ENCODE measurements around the gene IRF7.

IRF7 gene

DNA sequence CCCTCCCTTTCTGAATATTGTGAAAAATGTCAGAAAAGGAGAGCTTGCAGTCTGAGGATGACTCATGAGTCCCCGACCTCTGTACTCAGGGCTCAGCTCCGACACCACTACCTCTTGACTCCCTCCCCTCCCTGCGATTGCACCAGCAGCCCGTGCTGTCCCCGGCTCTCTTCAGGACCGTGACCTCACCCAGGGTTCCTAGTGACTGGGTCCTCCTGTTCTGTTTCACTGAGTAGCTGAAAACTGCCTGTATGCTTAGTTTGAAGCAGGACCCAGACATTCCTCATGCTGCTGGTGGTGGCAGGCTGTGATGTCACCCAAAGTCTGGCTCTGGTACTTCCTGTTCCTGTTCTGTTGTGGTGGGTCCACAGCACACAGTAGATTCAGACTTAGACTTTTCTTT, 27.8 kb downstream of the IRF7 start:
- H3K36me3 Mint-ChIP-seq: peaks cover 16% of the 10 kb centered on the region
- H3K4me3 Mint-ChIP-seq: peak overlapping the region; percentile 87
- H3K4me1 Mint-ChIP-seq: peaks cover 29% of the 10 kb centered on the region
- peak overlapping the region; percentile 91 for H3K27ac Mint-ChIP-seq
- H3K9me3 Mint-ChIP-seq: no peaks in the 10 kb centered on the region
- no peaks in the 10 kb centered on the region for H3K27me3 Mint-ChIP-seq

- Mint-ChIP-seq H3K27ac (peak overlapping the region; percentile 91), H3K36me3 (peaks cover 16% of the 10 kb centered on the region), H3K4me1 (peaks cover 29% of the 10 kb centered on the region)
These were observed 28.2 kb downstream of the IRF7 start for GRCh38 chr11:587546-587945.

DNA sequence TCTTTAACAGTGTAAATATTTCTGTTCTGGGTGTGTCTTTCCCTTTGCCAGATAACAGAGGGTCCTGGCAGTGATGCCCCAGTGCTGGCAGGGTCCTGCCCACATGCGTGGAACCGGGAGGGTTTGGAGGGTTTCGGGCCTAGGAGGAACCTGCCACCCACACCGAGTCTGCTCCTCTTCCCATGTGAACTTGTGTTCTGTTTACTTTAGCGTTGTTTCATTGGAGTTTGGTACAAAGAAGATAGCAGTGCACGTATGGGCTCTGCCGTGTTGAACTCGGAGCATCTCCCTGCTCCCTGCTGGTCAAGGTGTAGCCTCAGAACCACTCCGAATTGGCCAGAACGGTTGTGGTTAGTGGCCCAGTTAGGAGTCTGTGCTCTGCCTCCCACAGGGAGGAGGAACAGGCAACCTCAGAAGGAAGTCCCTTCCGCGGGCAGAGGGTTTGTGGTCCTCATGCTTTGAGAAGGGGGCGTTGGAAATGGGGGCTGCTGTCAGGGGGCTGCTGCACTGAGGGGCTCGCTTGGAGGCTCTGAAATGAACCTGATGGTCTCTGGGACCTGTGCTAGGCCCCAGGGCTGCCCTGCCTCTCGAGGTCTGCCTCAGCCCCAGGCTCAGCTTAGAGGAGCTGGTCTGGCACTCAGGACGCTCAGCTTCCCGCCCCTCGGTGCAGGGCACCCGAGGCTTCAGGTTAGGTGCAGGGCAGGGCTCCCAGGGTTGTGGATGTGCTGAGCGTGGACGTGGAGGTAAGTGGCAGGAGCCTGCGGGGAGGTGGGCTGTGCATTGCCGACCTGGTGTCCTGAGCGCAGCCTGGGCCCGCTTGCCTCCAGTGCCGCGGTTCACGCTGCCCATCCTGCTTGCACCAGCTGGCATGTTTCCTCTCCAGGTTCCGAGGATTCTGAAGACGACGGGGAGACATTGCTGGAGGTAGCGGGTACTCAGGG, 29.1 kb downstream of the IRF7 start:
- Mint-ChIP-seq H3K27me3 (no peaks in the 10 kb centered on the region), H3K27ac (peak overlapping the region; percentile 59), H3K36me3 (peaks cover 14% of the 10 kb centered on the region), H3K4me3 (peak overlapping the region; percentile 19), H3K4me1 (peaks cover 32% of the 10 kb centered on the region), H3K9me3 (no peaks in the 10 kb centered on the region)

More at GRCh38 chr11:587546-587945, 28.2 kb downstream of the IRF7 start:
- Mint-ChIP-seq H3K27me3 (no peaks in the 10 kb centered on the region), H3K4me3 (peak overlapping the region; percentile 87), H3K9me3 (no peaks in the 10 kb centered on the region)

DNA sequence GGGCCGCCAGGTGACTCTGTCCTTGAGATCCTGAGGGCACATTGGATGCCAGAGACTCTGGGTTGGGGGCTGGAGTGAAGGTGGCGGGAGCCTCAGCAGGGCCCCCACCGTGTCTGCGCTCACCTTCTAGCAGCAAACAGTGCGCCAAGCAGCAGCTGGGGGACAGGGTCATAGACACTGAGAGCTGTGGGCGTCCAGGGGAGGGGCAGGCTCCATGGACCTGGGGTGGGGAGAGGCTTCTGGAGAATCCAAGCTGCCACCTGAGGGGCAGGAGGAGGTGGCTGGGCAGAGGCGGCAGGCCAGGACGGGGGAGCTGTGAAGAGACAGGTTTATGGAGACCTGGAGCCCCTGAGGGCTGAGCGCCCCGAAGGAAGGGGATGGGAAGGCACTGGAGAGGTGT, 31.5 kb downstream of the IRF7 start:
- Mint-ChIP-seq H3K36me3 (peaks cover 9% of the 10 kb centered on the region), H3K9me3 (no peaks in the 10 kb centered on the region), H3K27ac (no peak overlapping the region), H3K27me3 (no peaks in the 10 kb centered on the region), H3K4me1 (peaks cover 48% of the 10 kb centered on the region), H3K4me3 (no peak overlapping the region)

DNA sequence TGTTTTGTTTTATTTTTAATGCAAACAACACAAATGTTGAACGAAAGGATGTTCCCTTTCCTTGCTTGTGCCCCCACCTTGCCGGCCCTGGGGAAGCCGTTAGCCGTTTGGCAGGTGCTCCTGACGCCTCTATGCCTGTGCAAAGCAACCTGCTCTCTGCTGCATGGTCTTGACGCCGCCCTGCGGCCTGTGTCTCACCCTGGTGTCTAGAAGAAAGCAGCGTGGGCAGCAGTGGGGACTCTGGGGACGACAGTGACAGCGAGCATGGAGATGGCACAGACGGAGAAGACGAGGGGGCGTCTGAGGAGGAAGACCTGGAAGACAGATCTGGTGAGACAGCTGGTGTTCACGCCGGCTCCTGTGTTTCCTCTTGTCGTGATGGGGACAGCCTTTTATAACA, 34.0 kb downstream of the IRF7 start:
- Mint-ChIP-seq H3K27ac (no peak overlapping the region), H3K36me3 (peaks cover 2% of the 10 kb centered on the region), H3K4me3 (no peak overlapping the region), H3K9me3 (no peaks in the 10 kb centered on the region), H3K27me3 (no peaks in the 10 kb centered on the region), H3K4me1 (peaks cover 49% of the 10 kb centered on the region)

- no peak overlapping the region for H3K4me3 Mint-ChIP-seq
- H3K4me1 Mint-ChIP-seq: peaks cover 47% of the 10 kb centered on the region
- H3K27ac Mint-ChIP-seq: no peak overlapping the region
- no peaks in the 10 kb centered on the region for H3K27me3 Mint-ChIP-seq
- peaks cover 2% of the 10 kb centered on the region for H3K36me3 Mint-ChIP-seq
- no peaks in the 10 kb centered on the region for H3K9me3 Mint-ChIP-seq
These were observed 34.4 kb downstream of the IRF7 start for GRCh38 chr11:581342-581741.

- Mint-ChIP-seq H3K27me3 (no peaks in the 10 kb centered on the region), H3K27ac (peak overlapping the region; percentile 25), H3K4me1 (peaks cover 45% of the 10 kb centered on the region), H3K36me3 (no peaks in the 10 kb centered on the region), H3K4me3 (peak overlapping the region; percentile 49), H3K9me3 (no peaks in the 10 kb centered on the region)
These were observed 35.7 kb downstream of the IRF7 start for GRCh38 chr11:579830-580601.

DNA sequence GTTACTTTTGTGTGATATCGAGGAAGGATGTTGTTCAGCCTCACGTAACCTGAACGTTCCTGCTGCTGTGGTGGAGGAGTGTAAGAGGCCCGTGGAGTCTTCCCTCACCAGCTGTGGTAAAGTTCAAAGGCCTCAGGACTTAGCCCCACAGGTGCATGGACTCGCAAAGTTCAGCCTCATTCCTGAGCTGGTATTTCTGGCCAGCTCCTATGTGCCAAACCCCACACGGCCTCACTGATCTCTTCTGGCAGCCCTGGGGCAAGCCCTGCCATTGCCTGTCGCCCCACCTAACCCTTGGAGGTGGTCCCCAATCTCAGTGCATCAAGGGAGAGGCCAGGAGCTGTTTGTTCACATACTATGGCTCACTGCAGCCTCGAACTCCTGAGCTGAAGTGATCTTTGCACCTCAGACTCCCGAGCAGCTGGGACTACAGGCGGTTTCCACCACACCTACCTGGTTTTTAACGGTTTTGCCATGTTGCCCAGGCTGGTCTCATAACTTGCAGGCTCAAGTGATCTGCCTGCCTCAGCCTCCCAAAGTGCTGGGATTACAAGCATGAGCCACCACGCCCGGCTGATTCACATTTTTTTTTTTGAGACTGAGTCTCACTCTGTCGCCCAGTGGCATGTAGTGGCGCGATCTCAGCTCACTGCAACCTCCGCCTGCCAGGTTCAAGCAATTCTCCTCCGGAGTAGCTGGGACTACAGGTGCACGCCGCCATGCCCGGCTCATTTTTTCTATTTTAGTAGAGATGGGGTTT, 37.3 kb downstream of the IRF7 start:
- Mint-ChIP-seq H3K4me3 (peak overlapping the region; percentile 93), H3K9me3 (no peaks in the 10 kb centered on the region), H3K27me3 (no peaks in the 10 kb centered on the region), H3K36me3 (no peaks in the 10 kb centered on the region), H3K4me1 (peaks cover 57% of the 10 kb centered on the region), H3K27ac (peak overlapping the region; percentile 59)

- H3K27ac Mint-ChIP-seq: peak overlapping the region; percentile 87
- no peaks in the 10 kb centered on the region for H3K27me3 Mint-ChIP-seq
- H3K9me3 Mint-ChIP-seq: no peaks in the 10 kb centered on the region
- H3K4me1 Mint-ChIP-seq: peaks cover 57% of the 10 kb centered on the region
- H3K36me3 Mint-ChIP-seq: no peaks in the 10 kb centered on the region
- H3K4me3 Mint-ChIP-seq: peak overlapping the region; percentile 93
These were observed 38.2 kb downstream of the IRF7 start for GRCh38 chr11:577611-577894.

DNA sequence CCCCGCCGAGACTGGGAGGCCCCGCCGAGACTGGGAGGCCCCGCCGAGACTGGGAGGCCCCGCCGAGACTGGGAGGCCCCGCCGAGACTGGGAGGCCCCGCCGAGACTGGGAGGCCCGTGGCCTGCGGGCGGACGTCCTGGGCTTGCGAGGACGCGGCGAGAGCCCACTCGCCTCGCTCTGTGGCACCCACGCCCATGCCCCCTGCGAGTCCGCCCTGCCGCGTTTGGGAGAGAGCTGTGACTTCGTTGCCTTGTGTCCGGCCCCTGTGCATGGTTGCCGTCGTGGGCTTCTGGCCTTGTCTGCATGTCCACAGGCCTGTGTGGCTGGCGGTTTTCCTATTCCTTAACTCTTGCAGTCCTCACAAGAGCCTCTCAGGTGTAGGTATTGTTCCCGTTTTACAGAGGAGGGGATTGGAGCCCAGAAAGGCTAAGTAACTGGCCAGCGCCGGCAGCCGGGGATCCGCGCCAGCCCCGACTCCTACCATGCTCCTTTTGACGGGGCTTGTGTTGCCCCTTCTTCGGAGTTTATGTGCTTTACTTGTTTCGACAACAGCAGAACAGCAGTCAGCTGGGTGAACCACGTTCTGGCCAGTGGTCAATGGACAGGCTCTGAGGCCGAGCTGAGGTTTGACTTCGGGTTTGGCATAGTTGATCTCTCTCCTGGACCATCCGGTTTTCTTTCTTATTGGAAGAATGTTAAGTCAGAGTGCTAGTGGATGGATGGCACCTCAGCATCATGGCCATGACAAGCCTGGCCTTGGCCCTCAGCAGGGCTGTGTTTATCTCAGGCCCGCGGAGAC, 38.7 kb downstream of the IRF7 start:
- peaks cover 57% of the 10 kb centered on the region for H3K4me1 Mint-ChIP-seq
- H3K27me3 Mint-ChIP-seq: no peaks in the 10 kb centered on the region
- peak overlapping the region; percentile 87 for H3K27ac Mint-ChIP-seq
- H3K4me3 Mint-ChIP-seq: peak overlapping the region; percentile 93
- no peaks in the 10 kb centered on the region for H3K36me3 Mint-ChIP-seq
- H3K9me3 Mint-ChIP-seq: no peaks in the 10 kb centered on the region

DNA sequence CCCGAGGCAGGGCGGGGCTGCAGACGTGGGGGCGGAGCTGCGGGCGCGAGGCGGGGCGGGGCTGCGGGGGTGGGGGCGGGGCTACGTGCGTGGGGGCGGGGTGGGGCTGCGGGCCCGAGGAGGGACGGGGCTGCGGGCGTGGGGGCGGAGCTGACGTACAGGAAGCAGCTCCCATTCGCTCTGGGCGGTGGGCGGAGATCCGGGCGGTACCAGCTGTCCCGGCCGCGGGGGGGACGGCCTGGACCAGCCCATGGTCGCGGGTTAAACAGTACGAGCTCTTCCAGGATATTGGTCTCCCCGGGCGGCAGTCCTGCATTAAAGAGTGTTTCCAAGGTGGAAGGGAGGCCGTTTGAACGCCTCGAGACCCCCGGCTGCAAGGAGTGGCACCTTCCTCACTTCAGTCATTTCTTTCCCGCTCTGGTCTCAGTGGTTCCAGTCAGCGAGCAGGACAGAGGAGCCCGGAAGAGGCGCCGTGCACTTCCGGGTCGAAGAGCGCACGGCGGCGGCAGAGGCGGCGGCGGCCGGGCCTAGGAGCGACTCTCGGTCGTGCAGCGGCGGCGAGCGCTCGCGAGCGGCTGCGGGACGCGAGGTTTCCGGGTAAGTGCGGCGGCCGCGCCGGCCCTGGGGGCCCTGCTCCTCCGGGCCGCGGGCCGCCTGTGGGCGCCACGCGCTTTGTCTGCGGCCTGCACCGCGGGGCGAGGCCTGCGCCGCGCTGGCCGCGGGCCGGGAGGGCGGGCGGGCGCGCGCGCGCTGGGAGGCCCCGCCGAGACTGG, 39.6 kb downstream of the IRF7 start, which contains the start of gene PHRF1:
Gene PHRF1, plus strand, starts transcription at position 475 of the 773 bp plus-strand sequence. CDS start 5,043 bp downstream, outside the sequence.
- Mint-ChIP-seq H3K27ac (peak within 1 kb of the TSS; percentile 96), H3K27me3 (no peaks in the 10 kb centered on the region), H3K4me1 (peaks cover 48% of the 10 kb centered on the region), H3K4me3 (peak within 1 kb of the TSS; percentile 93), H3K36me3 (no peaks in the 10 kb centered on the region), H3K9me3 (no peaks in the 10 kb centered on the region)

DNA sequence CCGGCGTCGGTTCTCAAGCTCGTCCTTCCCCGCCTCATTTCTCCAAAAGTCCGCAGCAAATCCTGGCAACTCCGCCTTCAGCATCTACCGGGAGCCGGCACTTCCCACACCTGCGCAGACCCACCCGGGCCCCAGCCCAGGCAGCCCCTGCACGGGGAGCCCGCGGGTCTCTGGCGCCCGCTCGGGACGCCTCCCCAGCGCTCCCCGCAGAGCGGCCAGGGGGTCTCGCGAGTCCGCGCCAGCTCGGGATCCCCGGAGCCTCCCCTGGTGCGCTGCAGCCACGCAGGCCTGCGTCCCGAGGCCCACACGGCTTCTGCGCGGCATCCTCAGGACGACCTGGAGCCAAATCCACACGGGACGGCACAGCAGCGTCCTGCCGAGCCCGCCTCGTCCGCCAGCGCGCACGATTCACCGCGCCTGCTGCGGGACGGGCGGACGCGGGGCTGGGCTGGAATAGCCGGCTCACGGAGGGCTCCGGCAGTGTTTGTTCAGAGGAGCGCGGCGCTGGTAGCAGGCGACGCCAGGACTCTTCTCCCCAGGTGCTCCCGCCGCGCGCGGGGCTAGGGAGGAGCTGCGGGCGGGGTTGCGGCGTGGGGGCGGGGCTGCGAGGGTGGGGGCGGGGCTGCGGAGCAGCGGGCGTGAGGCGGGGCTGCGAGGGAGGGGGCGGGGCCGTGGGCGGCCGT, 40.3 kb downstream of the IRF7 start:
- Mint-ChIP-seq H3K27ac (peak overlapping the region; percentile 83), H3K4me1 (peaks cover 45% of the 10 kb centered on the region), H3K4me3 (peak overlapping the region; percentile 84)

GRCh38 chr11:574632-575312, 41.0 kb downstream of the IRF7 start:
- Mint-ChIP-seq H3K27me3 (no peaks in the 10 kb centered on the region), H3K4me1 (peaks cover 39% of the 10 kb centered on the region), H3K27ac (peak overlapping the region; percentile 83), H3K9me3 (no peaks in the 10 kb centered on the region), H3K4me3 (peak overlapping the region; percentile 84), H3K36me3 (no peaks in the 10 kb centered on the region)

More for the DNA sequence above, 40.3 kb downstream of the IRF7 start:
- Mint-ChIP-seq H3K36me3 (no peaks in the 10 kb centered on the region), H3K27me3 (no peaks in the 10 kb centered on the region), H3K9me3 (no peaks in the 10 kb centered on the region)

Data from activated naive CD4-positive, alpha-beta T cell treated with anti-CD3 and anti-CD28 coated beads, Interleukin-2, amount 50 U/mL, for 24 hours (primary cell).